Ovary (tissue), 3 donors: ENCODE results near the gene RPL26.
"Not testable (repeated sequence)": the region's sequence is repeated elsewhere in the genome, so short reads cannot be mapped to it uniquely, and the experiment has no call there.

ENCODE experiments used
- EP300 ChIP-seq: sonication (generic); formaldehyde crosslinking; IDR thresholded peaks from one replicate; pipeline ENCODE4 v1.6.1; 2017; ENCODE audit warnings: antibody characterized with exemption
- POLR2A ChIP-seq: fragments of 450-650 bp; IDR thresholded peaks from one replicate; pipeline ENCODE4 v1.6.1; 2017; ENCODE audit warnings: antibody characterized with exemption, mild to moderate bottlenecking, moderate library complexity
- TF ChIP-seq, protein P1 (sequence below), 3 donors: fragments of 450-650 bp in 2 of 3; fragments of 200-600 bp in 1 of 3; IDR thresholded peaks; one replicate each; pipeline versions ENCODE4 v1.5.1 to v1.8.0; 2016 to 2022; ENCODE audit warnings: antibody characterized with exemption in 3 of 3, mild to moderate bottlenecking in 1 of 3
- donor health status: DM: no; HTN: no; CAD: no.

DNA sequence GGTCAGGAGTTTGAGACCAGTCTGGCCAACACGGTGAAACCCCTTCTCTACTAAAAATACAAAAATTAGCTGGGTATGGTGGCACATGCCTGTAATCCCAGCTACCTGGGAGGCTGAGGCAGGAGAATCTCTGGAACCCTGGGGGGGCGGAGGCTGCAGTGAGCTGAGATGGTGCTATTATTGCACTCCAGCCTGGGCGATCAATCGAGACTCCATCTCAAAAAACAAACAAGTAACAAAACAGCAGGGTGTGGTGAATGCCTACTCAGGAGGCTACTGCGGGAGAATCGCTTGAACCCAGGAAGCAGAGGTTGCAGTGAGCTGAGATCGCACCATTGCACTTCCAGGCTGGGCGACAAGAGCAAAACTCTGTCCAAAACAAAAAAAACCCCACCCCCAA lies 4.9 kb downstream of the RPL26 start:
- TF ChIP-seq, protein P1, sequence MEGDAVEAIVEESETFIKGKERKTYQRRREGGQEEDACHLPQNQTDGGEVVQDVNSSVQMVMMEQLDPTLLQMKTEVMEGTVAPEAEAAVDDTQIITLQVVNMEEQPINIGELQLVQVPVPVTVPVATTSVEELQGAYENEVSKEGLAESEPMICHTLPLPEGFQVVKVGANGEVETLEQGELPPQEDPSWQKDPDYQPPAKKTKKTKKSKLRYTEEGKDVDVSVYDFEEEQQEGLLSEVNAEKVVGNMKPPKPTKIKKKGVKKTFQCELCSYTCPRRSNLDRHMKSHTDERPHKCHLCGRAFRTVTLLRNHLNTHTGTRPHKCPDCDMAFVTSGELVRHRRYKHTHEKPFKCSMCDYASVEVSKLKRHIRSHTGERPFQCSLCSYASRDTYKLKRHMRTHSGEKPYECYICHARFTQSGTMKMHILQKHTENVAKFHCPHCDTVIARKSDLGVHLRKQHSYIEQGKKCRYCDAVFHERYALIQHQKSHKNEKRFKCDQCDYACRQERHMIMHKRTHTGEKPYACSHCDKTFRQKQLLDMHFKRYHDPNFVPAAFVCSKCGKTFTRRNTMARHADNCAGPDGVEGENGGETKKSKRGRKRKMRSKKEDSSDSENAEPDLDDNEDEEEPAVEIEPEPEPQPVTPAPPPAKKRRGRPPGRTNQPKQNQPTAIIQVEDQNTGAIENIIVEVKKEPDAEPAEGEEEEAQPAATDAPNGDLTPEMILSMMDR (IDR thresholded peaks at IDR 0.05): not testable (repeated sequence)
- TF ChIP-seq POLR2A, EP300: not testable (repeated sequence)
